AG09309 (cell line): ENCODE data around the gene ITGBL1.

ENCODE experiments used
- DNase-seq: peaks from one replicate; pipeline ENCODE4 v3.0.0-alpha.2; 2010; ENCODE audit warnings: low read depth
- H3K4me3 ChIP-seq: 2 replicates; pipeline ENCODE4 v1.5.1; 2011; ENCODE audit warnings: mild to moderate bottlenecking, low read depth, low read length, moderate library complexity; ENCODE audit not compliant: control insufficient read depth
- TF ChIP-seq, protein P1 (sequence below): IDR thresholded peaks from 2 replicates; pipeline ENCODE4 v1.5.1; 2011; ENCODE audit warnings: mild to moderate bottlenecking, low read depth, low read length, inconsistent platforms; ENCODE audit not compliant: insufficient read depth, control insufficient read depth; ENCODE audit errors: missing control alignments

The ITGBL1 gene

DNA sequence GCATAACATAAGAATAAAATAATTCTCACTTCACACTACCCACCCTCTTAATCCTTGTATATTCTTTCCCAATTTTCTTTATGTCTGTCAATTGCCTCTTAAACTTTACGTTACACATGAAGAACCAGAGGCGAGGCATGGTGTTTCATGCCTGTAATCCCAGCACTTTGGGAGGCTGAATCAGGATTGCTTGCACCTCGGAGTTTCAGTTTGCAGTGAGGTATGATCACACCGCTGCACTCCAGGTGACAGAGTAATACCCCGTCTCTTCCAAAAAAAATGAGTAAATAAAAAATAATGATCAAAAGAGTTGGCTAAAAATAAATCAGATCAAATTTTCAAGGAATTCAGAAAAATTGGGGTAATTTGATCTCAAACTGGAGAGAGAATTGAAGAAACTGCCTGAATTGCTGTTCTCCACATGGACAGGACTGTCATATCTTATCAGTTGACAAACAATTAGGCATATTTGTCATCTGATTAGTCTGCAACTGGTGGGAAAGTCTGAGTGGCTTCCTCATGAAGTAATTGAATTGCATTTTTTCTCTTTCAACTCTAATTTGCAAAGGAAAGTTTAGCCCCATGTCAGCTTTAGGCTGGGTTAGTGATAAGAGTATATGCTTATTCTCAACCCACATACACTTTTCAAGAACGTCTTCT is 302.9 kb downstream of the ITGBL1 start:
- no peak overlapping the region for H3K4me3 ChIP-seq
- DNase-seq, result no peak
- TF ChIP-seq, protein P1, sequence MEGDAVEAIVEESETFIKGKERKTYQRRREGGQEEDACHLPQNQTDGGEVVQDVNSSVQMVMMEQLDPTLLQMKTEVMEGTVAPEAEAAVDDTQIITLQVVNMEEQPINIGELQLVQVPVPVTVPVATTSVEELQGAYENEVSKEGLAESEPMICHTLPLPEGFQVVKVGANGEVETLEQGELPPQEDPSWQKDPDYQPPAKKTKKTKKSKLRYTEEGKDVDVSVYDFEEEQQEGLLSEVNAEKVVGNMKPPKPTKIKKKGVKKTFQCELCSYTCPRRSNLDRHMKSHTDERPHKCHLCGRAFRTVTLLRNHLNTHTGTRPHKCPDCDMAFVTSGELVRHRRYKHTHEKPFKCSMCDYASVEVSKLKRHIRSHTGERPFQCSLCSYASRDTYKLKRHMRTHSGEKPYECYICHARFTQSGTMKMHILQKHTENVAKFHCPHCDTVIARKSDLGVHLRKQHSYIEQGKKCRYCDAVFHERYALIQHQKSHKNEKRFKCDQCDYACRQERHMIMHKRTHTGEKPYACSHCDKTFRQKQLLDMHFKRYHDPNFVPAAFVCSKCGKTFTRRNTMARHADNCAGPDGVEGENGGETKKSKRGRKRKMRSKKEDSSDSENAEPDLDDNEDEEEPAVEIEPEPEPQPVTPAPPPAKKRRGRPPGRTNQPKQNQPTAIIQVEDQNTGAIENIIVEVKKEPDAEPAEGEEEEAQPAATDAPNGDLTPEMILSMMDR, result no peak

- H3K4me3 ChIP-seq, result no peak overlapping the region
- TF ChIP-seq, protein P1, result peak; percentile 49
- peak; percentile 14 for DNase-seq
Measured at GRCh38 chr13:101757446-101758039, 305.1 kb downstream of the ITGBL1 start.

GRCh38 chr13:101763191-101763590 is 310.7 kb downstream of the ITGBL1 start:
- DNase-seq, result no peak
- no peak overlapping the region for H3K4me3 ChIP-seq
- TF ChIP-seq, protein P1, result no peak
